SKM-1 treated with dmso at 0.1 percent for 144 hours (cell line): ENCODE data around the gene CHD9NB.
"Not testable (repeated sequence)": the region's sequence is repeated elsewhere in the genome, so short reads cannot be mapped to it uniquely, and the experiment has no call there.

ENCODE experiments used
- DNase-seq: peaks from one replicate; lab custom pipeline; 2025; ENCODE audit not compliant: unreplicated experiment; lab: John Stamatoyannopoulos, UW

The CHD9NB gene

DNA sequence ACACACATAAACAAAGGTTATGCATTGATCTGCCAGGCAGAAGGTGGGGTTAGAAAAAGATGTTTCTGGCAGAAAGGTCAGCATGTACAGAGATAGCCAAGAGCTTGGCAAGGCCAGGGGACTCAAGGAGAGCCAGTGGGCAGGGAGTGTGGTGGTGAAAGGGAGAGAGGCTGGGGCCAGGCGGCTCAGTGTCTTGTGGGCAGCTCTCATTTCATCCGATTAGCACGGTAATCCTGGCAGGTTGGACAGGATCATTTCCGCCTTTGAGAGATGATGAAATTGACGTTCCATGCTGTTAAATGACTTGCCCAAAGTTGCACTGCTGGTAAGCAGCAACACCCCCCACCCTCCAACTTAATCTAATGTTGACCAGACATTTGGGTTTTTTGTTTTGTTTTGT lies 5.7 kb upstream of the CHD9NB start:
- DNase-seq, result no peak

DNA sequence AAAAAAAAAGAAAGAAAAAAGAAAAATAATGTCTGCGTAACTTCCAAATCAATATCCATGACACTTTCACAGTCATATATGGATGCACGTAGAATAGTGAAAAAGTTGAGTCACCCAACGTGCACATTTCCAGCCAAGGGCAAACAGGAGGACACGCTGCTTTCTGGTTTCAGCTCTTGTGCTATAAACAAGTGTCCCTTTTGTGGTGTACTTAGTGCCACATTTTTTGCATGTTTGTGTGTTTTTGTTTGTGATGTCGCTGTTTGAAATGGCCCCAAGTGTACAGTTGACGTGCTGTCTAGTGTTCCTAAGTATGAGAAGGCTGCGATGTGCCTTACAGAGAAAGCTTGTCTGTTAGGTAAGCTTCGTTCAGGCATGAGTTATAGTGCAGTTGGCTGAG lies 5.0 kb upstream of the CHD9NB start:
- no peak for DNase-seq

DNA sequence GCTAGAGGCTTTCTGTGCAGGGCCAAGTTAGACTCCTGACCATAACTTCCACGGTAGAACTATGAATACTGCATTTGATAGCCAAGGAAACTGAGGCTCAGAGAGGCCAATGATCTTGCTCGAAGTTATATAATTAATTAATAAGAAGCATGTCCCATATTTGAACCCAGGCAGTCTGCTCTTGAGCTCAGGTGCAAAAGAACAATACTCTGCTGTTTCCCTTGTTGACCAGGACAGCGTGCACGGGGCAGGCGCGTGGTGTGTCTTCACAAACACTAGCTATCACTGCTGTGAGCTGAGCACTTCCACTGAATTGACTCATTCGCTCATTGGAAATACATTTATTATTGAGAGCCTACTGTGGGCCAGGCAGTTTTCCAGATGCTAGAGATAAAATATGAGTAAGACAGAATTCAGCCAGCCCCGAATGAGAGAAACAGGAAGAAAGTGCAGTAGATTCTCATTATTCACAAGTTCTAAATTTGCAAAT lies 3.7 kb upstream of the CHD9NB start:
- DNase-seq, result no peak

DNA sequence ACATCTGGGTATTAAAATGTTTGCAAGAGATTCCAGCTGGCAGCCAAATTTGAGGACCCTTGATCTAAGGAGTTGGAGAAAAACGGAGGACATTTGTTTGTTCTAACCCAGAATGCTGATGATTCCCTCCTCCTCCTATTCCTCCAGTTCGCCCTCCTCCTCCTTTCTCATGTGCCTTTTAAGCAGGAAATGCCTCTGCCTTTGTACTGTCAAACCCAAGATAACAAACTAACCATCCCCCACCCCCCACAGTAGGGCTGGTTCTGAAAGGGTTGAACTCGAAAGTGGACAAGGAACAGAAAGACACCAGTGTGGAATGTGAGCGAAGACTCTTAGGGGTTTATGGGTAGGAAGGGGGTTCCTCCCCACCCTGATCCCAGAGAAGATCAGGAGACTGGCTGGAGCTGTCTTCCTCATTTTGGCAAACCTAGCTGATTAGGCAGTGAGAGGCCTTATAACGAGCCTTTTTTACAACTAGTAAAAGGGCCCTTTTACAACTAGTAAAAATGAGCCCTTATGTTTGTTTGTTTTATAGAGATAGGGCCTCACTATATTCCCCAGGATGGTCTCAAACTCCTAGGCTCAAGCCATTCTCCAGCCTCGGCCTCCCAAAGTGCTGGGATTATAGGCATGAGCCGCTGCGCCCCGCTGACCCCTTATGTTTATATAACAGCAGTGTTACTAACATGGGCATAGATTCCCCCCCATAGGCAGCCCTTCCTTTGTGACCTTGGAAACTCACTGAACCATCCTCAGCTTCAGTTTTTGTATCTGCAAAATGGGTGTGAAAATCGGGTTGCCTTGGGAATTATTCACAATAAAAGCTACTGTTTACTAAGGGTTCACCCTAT lies 3.1 kb upstream of the CHD9NB start:
- peak; percentile 9 for DNase-seq

DNA sequence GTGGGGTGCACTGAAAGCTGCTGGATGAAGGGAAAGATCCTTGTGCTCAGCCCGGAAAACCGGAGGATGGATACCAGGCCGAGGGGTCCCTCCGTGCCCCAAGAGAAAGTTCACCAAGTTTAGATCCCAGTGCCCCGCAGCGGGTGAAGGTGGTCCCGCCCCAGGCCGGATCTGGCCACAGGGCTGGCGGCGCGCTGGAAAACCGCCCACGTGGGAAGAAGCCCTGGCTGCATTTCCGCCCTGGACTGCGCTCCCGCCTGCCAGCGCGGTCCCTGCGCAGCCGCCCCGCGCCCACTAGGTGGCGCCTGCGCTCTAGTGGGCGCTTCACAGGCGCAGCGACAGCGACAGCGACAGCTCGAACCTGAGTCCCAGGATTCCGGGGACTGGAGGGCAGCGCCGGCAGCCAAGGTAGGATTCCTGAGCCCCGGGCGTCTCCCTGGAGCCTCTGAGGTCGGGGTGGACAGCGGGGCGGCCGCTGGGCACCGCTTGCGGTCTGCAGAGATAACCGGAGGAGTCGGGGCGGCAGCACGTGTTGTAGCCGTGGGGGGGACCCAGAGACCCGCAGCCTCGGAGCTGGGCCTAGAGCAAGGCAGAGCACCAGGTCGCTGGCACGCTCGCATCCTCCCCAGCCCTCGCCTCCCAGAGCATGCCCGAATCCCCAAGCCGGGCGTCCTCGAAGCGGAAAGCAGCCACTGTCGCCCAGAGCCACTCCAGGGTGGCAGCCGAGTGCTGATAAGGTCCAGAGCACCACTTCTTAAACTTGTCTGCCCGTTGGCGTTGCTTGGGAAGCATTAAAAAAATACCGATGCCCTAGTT lies 2.2 kb upstream of the CHD9NB start, which contains the start of gene CHD9:
TSS of gene CHD9 (plus strand) at position 322 of the 816 bp plus-strand sequence. CDS start 101,099 bp downstream, outside the sequence.
- DNase-seq, result peak; percentile 77

DNA sequence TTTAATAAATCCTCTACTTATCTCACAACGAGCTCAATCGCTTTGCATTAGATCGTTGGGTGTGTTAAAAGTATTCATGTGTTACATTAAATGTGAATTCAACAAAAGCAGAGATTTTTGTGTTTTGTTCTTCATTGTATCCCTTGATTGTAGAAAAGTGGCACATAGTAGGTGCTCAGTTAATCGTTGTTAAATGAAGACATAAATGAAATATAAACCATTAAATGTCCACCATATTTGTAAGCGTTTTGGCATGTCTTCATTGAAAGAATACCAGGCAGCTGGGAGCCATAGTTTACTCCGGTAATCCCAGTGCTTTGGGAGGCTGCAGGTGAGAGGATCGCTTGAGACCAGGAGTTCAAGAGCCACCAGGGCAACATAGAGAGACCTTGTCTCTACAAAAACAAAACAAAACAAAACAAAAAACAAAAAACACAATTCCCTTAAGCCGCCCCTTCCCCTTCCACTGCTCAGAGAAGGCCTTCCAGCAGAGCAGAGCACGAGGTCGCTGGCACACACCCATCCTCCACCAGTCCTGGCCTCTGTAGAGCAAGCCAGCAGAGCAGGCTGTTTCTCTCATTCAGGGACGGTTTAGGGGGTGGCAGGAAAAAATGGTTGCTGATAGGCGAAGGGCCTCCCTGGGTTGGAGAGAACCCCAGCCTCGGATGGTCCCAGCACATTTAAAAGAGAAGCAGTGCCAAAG lies 1.4 kb upstream of the CHD9NB start:
- DNase-seq, result peak; percentile 3

DNA sequence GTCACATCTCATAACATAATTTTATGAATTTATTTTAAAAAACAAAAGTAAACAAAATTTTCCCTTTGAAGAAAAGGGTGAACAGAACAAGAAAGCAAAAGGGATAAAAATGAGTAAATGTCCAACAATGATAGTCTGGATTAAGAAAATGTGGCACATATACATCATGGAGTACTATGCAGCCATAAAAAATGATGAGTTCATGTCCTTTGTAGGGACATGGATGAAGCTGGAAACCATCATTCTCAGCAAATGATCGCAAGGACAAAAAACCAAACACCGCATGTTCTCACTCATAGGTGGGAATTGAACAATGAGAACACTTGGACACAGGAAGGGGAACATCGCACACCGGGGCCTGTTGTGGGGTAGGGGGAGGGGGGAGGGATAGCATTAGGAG lies 1.4 kb downstream of the CHD9NB start:
- not testable (repeated sequence) for DNase-seq

DNA sequence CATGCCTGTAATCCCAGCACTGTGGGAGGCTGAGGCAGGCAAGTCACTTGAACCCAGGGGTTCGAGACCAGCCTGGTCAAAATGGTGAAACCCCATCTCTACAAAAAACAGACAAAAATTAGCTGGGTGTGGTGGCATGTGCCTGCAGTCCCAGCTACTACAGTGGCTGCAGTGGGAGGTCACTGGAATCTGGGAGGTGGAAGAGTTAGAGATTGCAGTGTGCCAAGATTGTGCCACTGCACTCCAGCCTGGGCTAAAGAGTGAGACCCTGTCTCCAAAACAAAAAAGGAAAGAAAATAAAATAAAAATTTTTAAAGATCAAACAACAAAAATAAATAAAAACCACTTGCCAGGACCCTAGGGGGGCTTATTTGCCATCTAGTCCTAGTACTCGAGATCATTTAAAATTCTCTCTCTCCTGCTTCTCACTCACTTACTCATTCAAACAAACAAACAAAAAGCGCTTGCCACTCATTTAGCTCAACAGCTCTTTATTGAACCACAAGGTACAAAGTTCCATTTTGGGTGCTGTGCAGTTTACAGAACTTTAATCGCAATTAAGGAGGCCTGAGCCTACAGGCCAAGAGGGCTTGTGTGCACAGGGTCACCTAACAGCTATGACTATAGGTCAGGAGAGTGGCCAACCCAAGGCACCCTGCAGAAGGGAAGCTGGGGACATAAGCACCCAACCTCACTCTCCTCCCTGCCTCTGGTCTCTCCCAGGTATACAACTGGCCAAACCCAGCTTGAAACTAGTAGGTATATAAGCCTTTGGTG lies 4.4 kb downstream of the CHD9NB start:
- DNase-seq, result no peak

DNA sequence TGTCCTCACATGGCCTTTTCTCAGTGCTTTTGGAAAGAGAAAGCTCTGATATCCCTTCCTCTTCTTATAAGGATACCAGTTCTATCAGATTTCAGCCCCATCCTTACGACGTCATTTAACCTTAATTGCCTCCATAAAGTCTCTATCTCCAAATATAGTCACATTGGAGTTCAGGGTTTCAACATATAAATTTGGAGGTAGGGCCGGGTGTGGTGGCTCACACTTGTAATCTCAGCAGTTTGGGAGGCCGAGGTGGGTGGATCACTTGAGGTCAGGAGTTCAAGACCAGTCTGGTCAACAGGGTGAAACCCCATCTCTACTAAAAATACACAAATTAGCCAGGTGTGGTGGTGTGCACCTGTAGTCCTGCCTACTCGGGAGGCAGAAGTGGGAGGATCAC lies 5.2 kb downstream of the CHD9NB start:
- not testable (repeated sequence) for DNase-seq

DNA sequence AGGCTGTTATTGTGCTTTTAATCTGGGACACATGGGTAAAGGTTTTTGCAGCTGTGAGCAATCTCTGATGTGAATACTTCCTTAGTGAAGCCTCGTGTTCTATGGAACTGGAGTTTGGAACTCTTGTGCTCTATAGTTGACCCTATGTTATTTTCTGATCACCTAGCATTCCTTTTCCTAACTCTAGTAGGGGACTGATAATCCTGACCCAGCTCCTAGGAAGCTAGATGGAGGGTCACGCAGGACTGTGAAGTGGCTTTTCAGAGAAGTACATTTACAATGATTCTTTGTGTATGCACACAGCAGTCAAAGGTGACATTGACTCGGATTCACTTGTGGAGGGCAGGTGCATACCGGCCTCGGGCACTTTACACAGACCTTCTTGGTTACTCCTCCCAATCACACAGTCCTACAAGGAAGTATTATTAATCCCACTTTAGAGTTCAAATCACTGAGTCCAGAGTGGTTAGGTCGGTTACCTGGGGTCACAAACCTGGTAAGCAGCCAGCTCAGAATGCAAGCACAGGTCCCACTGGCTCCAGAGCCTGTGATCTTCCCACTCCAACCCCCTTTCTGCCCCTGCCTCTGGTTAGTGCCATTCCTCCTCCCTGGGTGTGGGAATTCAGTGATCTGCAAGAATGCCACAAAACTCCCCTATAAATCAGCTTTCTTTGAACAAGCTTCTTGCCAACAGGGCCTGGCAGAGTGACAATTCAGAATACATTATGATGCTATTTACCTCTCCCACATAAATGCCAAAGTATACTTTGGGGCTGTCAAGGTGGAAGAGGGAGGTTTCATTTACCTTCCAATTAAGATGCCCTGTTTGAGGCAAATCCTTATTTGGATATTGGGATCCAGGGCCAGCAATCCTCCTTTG lies 7.1 kb downstream of the CHD9NB start:
- no peak for DNase-seq

DNA sequence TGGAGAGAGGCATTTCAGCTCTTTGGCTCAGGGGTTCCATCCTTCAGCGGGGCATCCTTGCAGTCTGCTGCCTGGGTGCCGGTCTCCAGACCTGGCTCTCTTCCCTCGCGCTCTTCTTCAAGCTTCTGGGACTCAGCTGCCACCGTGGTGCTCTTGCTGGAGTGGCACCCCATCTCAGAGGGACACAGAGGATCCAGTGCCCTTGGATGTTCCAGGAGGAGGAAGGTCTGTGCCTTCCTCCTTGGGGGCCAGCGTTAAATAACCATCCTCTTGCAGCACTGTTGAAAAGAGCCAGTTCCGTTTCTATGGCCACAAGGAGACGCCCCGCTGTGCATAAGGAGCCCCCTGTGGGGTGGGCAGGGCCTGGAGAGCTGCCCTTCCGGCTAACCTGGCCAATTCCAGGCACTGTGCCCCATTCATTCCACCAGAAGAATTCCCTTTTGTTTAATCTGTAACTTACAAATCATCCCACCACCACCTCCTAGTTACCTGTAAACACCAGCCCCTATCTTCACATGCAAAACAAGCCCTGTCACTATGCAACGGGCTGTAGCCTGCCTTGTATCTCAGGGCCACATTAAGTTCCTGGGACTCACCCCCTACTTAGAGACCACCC lies 8.6 kb downstream of the CHD9NB start:
- no peak for DNase-seq

DNA sequence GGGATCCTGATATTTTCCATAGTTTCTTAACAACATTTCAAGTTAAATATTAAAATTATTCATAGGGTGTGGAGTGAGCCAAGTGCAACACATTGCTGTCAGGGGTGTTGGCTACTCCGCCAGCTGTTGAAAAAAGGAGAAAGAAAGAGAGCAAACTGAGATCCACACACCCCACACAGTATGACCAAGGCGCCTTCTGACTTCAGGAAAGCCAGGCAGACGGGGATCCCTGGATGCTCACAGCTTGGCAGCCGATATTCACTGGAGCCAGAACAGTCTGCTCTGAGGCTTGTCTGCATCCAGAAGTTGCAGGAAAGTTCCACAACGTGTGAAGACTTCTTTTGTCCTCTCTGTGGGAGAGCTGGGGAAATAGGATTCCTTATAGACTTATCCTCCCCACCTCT lies 9.3 kb downstream of the CHD9NB start:
- no peak for DNase-seq

DNA sequence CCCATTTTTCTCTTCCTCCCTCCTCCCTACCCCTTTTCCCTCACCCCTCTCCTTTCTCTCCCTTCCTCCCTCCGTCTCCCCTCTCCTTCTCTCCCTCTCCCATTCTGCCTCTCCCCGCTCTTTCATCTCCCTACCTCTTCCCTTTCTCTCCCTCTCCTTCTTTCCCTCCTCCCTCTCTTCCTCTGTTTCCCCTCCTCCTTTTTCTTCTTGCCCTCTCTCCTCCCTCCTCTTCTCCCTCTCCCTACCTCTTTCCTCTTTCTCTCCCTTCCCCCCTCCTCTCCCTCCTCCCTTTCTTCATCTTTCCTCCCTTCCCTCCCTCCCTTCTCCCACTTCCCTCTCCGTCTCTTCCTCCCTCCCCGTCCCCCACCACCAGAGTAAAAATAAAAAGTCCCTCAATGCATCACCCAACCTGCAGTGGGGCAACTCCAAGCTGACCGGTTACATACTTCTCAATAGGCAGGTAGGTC lies 10.4 kb downstream of the CHD9NB start:
- no peak for DNase-seq

DNA sequence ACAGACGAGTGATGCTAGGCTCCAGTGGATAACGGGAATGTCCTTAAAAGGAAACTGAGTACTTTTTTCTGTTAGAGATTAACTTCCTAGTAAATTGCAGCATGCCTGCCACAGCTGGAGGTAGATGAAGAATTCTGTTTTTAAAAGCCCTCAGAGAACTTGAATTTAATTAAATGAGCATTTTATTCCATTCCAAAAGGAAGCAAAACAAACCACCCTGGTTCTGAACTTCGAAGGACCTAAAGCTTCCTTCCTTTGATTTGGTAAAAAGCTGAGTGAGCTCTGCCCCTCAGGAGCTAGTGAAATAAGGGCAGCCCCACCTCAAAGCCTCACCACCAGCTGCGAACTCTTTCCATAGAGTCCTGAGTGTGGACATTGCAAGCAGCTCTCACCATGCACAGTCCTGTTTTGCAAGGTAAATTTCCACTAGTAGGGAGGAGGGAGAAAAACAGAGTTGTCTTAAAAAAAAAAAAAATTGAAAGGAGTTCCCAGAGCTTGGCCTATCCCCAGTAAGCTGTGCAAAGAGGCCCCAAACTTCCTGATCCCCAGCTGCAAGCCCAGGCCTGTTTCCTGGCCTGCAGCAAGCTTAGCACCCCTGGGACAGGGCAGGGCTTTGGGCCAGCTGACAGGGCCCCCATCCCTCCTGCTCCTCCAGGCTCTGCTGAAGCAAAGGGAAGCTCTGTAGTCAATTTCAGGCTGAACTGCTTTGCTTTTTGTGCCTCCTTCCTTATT lies 11.2 kb downstream of the CHD9NB start:
- peak; percentile 68 for DNase-seq

DNA sequence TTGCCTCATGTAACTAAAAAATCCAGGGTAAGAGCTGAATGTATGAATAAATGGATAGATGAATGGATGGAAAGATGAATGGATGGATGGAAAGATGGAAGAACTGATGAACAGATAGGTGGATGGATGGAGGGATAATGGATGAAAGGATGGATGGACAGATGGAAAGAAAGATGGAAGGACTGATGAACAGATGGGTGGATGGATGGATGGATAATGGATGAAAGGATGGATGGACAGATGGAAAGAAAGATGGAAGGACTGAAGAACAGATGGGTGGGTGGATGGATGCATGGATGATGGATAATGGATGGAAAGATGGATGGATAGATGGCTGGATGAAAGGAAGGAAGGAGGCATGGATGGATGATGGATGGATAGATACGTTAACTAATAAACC lies 11.9 kb downstream of the CHD9NB start:
- no peak for DNase-seq

DNA sequence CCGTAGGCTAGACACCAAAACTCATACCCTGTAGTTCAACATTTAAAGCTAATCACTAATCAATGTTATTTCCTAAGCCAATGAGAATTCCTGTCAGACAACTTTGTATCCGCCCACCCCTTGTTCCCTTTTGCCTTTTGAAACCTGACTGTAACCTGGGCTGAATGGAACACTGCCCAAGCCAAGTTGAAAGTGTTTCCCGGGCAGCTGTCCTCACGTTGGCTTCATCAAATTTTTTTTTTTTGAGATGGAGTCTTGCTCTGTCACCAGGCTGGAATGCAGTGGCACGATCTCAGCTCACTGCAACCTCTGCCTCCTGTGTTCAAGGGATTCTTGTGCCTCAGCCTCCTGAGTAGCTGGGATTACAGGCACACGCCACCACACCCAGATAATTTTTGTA lies 16.0 kb downstream of the CHD9NB start:
- not testable (repeated sequence) for DNase-seq

DNA sequence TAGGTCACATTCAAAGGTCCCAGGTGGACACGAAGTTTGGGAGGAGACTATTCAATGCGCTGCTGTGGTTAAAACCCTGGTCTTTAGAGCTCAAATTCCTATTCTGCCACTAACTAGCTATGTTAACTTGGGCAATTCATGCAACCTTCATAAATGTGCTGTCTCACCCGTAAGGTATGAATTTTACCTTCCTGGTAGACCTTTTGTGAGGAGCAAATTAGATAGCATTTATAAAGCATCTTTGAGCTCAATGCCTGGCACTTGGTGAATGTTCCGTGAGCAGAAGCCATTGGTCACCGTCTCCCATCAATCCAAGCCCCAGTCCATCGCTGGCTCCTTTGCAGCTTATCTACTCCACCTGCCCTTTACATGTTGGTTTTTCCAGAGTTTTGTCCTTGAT lies 16.6 kb downstream of the CHD9NB start:
- DNase-seq, result no peak

DNA sequence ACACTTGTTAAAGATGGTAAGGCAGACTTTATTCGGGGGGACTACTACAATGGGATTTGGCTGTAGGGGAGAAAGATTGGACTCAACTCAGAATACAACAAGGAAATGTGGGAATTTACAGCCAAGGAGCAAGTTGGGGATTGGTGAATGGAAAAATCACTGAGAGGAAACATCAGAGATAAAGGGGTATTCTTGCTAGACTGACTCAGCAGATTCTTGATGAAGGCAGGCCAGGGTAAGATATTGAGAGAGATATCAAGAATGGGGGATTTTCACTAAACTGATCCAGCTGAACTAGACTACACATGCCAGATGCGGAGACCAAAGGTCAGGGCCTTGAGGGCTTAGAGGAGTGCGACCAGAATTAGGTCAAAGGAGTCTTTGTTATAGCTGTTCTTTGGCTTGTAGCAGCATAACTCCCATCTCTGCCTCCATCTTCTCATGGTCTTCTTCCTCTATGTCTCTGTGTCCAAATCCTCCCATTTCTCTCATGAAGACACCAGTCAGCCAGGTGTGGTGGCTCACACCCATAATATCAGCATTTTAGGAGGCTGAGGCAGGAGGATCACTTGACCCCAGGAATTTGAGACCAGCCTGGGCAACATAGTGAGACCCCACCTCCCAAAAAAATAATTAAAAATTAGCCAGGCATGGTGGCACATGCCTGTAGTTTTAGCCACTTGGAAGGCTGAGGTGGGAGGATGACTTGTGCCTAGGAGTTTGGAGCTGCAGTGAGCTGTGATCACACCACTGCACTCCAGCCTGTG lies 17.3 kb downstream of the CHD9NB start:
- no peak for DNase-seq
